Suprapubic skin (tissue), 3 donors: ENCODE data around the gene PCGF3.

Experiments
- POLR2AphosphoS5 ChIP-seq, 3 donors: sonication (generic); formaldehyde crosslinking; IDR thresholded peaks; one replicate each; pipeline ENCODE4 v1.6.1; 2017; ENCODE audit warnings: antibody characterized with exemption in 3 of 3
- TF ChIP-seq, protein P1 (sequence below), 2 donors: fragments of 200-600 bp in 1 of 2; fragments of 450-650 bp in 1 of 2; sonication (generic) in 1 of 2; IDR thresholded peaks; one replicate each; pipeline ENCODE4 v1.5.1; 2016 to 2019; ENCODE audit warnings: antibody characterized with exemption in 2 of 2, mild to moderate bottlenecking in 1 of 2, moderate library complexity in 1 of 2

- TF ChIP-seq, protein P1, sequence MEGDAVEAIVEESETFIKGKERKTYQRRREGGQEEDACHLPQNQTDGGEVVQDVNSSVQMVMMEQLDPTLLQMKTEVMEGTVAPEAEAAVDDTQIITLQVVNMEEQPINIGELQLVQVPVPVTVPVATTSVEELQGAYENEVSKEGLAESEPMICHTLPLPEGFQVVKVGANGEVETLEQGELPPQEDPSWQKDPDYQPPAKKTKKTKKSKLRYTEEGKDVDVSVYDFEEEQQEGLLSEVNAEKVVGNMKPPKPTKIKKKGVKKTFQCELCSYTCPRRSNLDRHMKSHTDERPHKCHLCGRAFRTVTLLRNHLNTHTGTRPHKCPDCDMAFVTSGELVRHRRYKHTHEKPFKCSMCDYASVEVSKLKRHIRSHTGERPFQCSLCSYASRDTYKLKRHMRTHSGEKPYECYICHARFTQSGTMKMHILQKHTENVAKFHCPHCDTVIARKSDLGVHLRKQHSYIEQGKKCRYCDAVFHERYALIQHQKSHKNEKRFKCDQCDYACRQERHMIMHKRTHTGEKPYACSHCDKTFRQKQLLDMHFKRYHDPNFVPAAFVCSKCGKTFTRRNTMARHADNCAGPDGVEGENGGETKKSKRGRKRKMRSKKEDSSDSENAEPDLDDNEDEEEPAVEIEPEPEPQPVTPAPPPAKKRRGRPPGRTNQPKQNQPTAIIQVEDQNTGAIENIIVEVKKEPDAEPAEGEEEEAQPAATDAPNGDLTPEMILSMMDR (IDR thresholded peaks at IDR 0.05) = no peak
- TF ChIP-seq POLR2AphosphoS5 (IDR thresholded peaks at IDR 0.05) = no peak
Observed at GRCh38 chr4:707929-708630, 2.4 kb downstream of the PCGF3 start.
